GM12878 (cell line): ENCODE results near the gene GOLGA7B. TPM values are rescaled to one million over a fixed set of nuclear protein-coding genes. Genes with fewer than 3 reads are reported as not detected.

ENCODE experiments used
- ASH2L ChIP-seq: fragments of 300-600, 200-600 bp; sonication (generic); IDR thresholded peaks from 2 replicates; pipeline ENCODE4 v1.6.1; 2017; ENCODE audit warnings: low read depth, mild to moderate bottlenecking, borderline replicate concordance
- BCL3 ChIP-seq: IDR thresholded peaks from 2 replicates; pipeline ENCODE4 v1.6.1; 2011; ENCODE audit warnings: borderline replicate concordance, low read depth, mild to moderate bottlenecking, moderate library complexity, low read length; ENCODE audit not compliant: insufficient read depth, poor library complexity, severe bottlenecking
- CBX3 ChIP-seq: fragments of 200-600 bp; sonication (generic); IDR thresholded peaks from 2 replicates; pipeline ENCODE4 v1.6.1; 2016; ENCODE audit warnings: low read depth, borderline replicate concordance
- DPF2 ChIP-seq: fragments of 450-650 bp; IDR thresholded peaks from 2 replicates; pipeline ENCODE4 v1.6.1; 2017; ENCODE audit warnings: mild to moderate bottlenecking
- REST ChIP-seq: IDR thresholded peaks from 2 replicates; pipeline ENCODE4 v1.6.1; 2012; ENCODE audit warnings: mild to moderate bottlenecking, low read depth, low read length
- ZBED1 ChIP-seq: IDR thresholded peaks from 2 replicates; pipeline ENCODE4 v1.6.1; 2016; ENCODE audit warnings: borderline replicate concordance
- ZBTB33 ChIP-seq: fragments of 450-650 bp; IDR thresholded peaks from 2 replicates; pipeline ENCODE4 v1.6.1; 2017; ENCODE audit warnings: mild to moderate bottlenecking
- ZNF274 ChIP-seq: IDR thresholded peaks from one replicate; pipeline ENCODE4 v1.8.0; 2011; ENCODE audit not compliant: insufficient read length, insufficient read depth
- ZNF622 ChIP-seq: fragments of 450-650 bp; IDR thresholded peaks from 2 replicates; pipeline ENCODE4 v1.6.1; 2017; ENCODE audit warnings: mild to moderate bottlenecking, inconsistent platforms
- polyA plus RNA-seq, 11 experiments: library from polyadenylated mRNA; depleted of rRNA in 4 of 11; unstranded in 6 of 11; stranded (reverse) in 5 of 11; fragments of >200 nt; fragmentation: Nextera tagmentation in 4 of 11; fragmentation: Illumina TruSeq in 1 of 11; extraction: Ambion mirVana in 4 of 11; extraction: Trizol in 1 of 11; gene quantifications; 1 replicate in 1 of 11; 2 replicates in 10 of 11; pipeline versions ENCODE4 v1.2.1 to v1.2.3, GENCODE V29; 2011 to 2016; ENCODE audit warnings: inconsistent platforms in 2 of 11, missing spikeins in 2 of 11, low read depth in 1 of 11
- total RNA-seq, 4 experiments: library from RNA; depleted of rRNA in 3 of 4; stranded (reverse); fragments of >200 nt in 3 of 4; fragmentation: Illumina TruSeq in 1 of 4; extraction: Trizol in 1 of 4; gene quantifications; 2 replicates each; pipeline versions ENCODE4 v1.2.1 to v1.2.3, GENCODE V29; 2013 to 2021

Gene GOLGA7B
- total and polyA plus RNA-seq, 10 of the 15 experiments (the other 5 are each of a cell fraction or from before 2014, with no cell fraction given) = 0.01 to 0.02 (median 0.01) TPM; not detected in 7

GRCh38 chr10:97816609-97817008 lies 33.0 kb upstream of the GOLGA7B start (continued):
- no peak for TF ChIP-seq REST
- TF ChIP-seq BCL3 = no peak
- no peak for TF ChIP-seq ZBTB33
- TF ChIP-seq ZNF274 = no peak
- no peak for TF ChIP-seq CBX3
- no peak for TF ChIP-seq DPF2
- no peak for TF ChIP-seq ASH2L
- no peak for TF ChIP-seq ZNF622
- TF ChIP-seq ZBED1 = no peak
